ENCODE measurements around the gene NR1H3.

DNA sequence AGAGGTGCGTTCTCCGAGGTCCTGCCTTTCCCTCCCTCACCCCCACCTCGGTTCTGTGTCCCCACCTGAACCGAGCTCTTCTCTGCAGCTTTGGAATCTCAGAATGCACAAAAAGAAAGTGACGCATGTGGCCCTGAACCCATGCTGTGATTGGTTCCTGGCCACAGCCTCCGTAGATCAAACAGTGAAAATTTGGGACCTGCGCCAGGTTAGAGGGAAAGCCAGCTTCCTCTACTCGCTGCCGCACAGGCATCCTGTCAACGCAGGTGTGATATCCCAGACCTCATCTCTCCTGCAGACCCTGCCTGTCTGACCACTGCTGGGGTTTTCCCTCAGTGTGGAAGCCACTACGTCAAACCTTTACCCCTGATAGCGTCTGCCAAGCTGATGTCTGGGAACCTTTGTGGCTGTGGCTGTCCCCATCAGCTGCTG is 23.1 kb upstream of the NR1H3 start:
- TF ChIP-seq POLR2AphosphoS5 (IDR thresholded peaks at IDR 0.05), result no peak
- TF ChIP-seq, protein P1, sequence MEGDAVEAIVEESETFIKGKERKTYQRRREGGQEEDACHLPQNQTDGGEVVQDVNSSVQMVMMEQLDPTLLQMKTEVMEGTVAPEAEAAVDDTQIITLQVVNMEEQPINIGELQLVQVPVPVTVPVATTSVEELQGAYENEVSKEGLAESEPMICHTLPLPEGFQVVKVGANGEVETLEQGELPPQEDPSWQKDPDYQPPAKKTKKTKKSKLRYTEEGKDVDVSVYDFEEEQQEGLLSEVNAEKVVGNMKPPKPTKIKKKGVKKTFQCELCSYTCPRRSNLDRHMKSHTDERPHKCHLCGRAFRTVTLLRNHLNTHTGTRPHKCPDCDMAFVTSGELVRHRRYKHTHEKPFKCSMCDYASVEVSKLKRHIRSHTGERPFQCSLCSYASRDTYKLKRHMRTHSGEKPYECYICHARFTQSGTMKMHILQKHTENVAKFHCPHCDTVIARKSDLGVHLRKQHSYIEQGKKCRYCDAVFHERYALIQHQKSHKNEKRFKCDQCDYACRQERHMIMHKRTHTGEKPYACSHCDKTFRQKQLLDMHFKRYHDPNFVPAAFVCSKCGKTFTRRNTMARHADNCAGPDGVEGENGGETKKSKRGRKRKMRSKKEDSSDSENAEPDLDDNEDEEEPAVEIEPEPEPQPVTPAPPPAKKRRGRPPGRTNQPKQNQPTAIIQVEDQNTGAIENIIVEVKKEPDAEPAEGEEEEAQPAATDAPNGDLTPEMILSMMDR (IDR thresholded peaks at IDR 0.05), result no peak

Measured in upper lobe of left lung (tissue), 4 donors.